Lung (tissue), 12 donors: ENCODE measurements around the gene CHCHD1. TPM values are rescaled to one million over a fixed set of nuclear protein-coding genes. Genes with fewer than 3 reads are reported as not detected.
A peak's percentile ranks its signal among the peaks of the same experiment; 100 is the strongest.

Experiments
- ATAC-seq: fragments of 200-7000 bp; cut with Tn5 transposase; one replicate; pipeline ENCODE4 v1.9.1; 2020; ENCODE audit warnings: moderate number of reproducible peaks; ENCODE audit not compliant: insufficient read depth, low FRiP score
- DNase-seq, 3 donors: peaks; one replicate each; pipeline ENCODE4 v3.0.0-alpha.2; 2013 to 2017
- H3K27ac ChIP-seq, 2 donors: one replicate each; pipeline ENCODE4 v1.5.1; 2013; ENCODE audit warnings: mild to moderate bottlenecking in 2 of 2, moderate library complexity in 2 of 2, control low read depth in 1 of 2, inconsistent platforms in 1 of 2, low read depth in 1 of 2, low read length in 1 of 2
- H3K27me3 ChIP-seq, 3 donors: one replicate each; pipeline ENCODE4 v1.5.1; 2013; ENCODE audit warnings: low read length in 2 of 3; ENCODE audit not compliant: control insufficient read depth in 3 of 3, insufficient read depth in 3 of 3
- H3K36me3 ChIP-seq, 4 donors: one replicate each; pipeline ENCODE4 v1.5.1; 2013; ENCODE audit warnings: low read length in 4 of 4, mild to moderate bottlenecking in 1 of 4, moderate library complexity in 1 of 4; ENCODE audit not compliant: control insufficient read depth in 4 of 4, insufficient read depth in 4 of 4
- H3K4me1 ChIP-seq, 5 donors: one replicate each; pipeline ENCODE4 v1.5.1; 2013; ENCODE audit warnings: low read length in 5 of 5, mild to moderate bottlenecking in 2 of 5, moderate library complexity in 1 of 5; ENCODE audit not compliant: control insufficient read depth in 5 of 5, insufficient read depth in 5 of 5
- H3K4me3 ChIP-seq: one replicate; pipeline ENCODE4 v1.5.1; 2013; ENCODE audit warnings: mild to moderate bottlenecking, control low read depth, moderate library complexity
- H3K9ac ChIP-seq, 2 donors: one replicate each; pipeline ENCODE4 v1.5.1; 2013; ENCODE audit warnings: low read length in 2 of 2, control low read depth in 1 of 2; ENCODE audit not compliant: insufficient read depth in 1 of 2
- H3K9me3 ChIP-seq, 4 donors: one replicate each; pipeline ENCODE4 v1.5.1; 2013; ENCODE audit warnings: low read length in 3 of 4, mild to moderate bottlenecking in 1 of 4, moderate library complexity in 1 of 4; ENCODE audit not compliant: control insufficient read depth in 4 of 4, insufficient read depth in 3 of 4
- CTCF ChIP-seq: IDR thresholded peaks from 2 replicates; pipeline ENCODE4 v1.5.1; 2012; ENCODE audit warnings: mild to moderate bottlenecking; ENCODE audit errors: control extremely low read depth, extremely low read depth
- WGBS, 2 donors: extraction: QIAGEN DNeasy Blood & Tissue Kit; methylation state at CpG; one replicate each; pipeline ENCODE4 v1.1.7; 2013; 5-methylcytosine and 5-hydroxymethylcytosine counted together
- polyA plus RNA-seq, 2 donors: library from polyadenylated mRNA; stranded (reverse); fragments of 200-250 nt; gene quantifications; one replicate each; pipeline ENCODE4 v1.2.1, GENCODE V29; 2013
- total RNA-seq, 2 donors: library from RNA; depleted of rRNA in 1 of 2; stranded (reverse); fragments of >200 nt in 1 of 2; gene quantifications; one replicate each; pipeline ENCODE4 v1.2.1, GENCODE V29; 2014 to 2021
- donor health status: control.
- donor health status: control.
- donor health status: Bipolar disorder and iron deficiency.
- donor health status: healthy.
- donor health status: DM: yes; HTN: yes; CAD: no.

Gene CHCHD1
- total and polyA plus RNA-seq, 4 donors = 18.7 to 88.3 (median 37.9) TPM

- Histone ChIP-seq H3K4me1 (peaks cover 9 to 27% (median 13%) of the 10 kb centered on the region in 5 donors), H3K27ac (peak overlapping the region; percentile 96 to 99)
Measured at GRCh38 chr10:73773152-73773879, 8.5 kb upstream of the CHCHD1 start.

GRCh38 chr10:73774637-73775036, 7.2 kb upstream of the CHCHD1 start:
- DNase-seq = peak in 1 of 3 donors; percentile 22
- Histone ChIP-seq H3K27ac (peak overlapping the region in 1 of 2 donors; percentile 15), H3K9me3 (no peaks in the 10 kb centered on the region), H3K4me1 (peaks cover 9 to 27% (median 13%) of the 10 kb centered on the region in 5 donors), H3K9ac (no peak overlapping the region), H3K4me3 (peak overlapping the region; percentile 3), H3K27me3 (no peaks in the 10 kb centered on the region), H3K36me3 (peaks cover 7 to 38% (median 28%) of the 10 kb centered on the region in 4 donors)
- no peak for TF ChIP-seq CTCF
- no peak for ATAC-seq
- 25 to 40% methylated on average over 5 of the region's 5 CpGs for WGBS, 2 donors

More at GRCh38 chr10:73773152-73773879, 8.5 kb upstream of the CHCHD1 start:
- Histone ChIP-seq H3K9me3 (no peaks in the 10 kb centered on the region), H3K9ac (peak overlapping the region; percentile 57 to 76), H3K36me3 (peaks cover 14 to 44% (median 37%) of the 10 kb centered on the region in 4 donors), H3K27me3 (no peaks in the 10 kb centered on the region), H3K4me3 (peak overlapping the region; percentile 87)
- ATAC-seq (no peak), DNase-seq (no peak)
- WGBS, 2 donors = 2 to 6% methylated on average over 29 of the region's 29 CpGs
- TF ChIP-seq CTCF = no peak

GRCh38 chr10:73779018-73779417, 2.8 kb upstream of the CHCHD1 start:
- H3K9me3 ChIP-seq = no peaks in the 10 kb centered on the region
- no peak for ATAC-seq
- no peak overlapping the region for H3K27ac ChIP-seq
- WGBS, 2 donors = 93 to 96% methylated on average over 5 of the region's 5 CpGs
- no peaks in the 10 kb centered on the region for H3K27me3 ChIP-seq
- TF ChIP-seq CTCF = no peak
- H3K4me3 ChIP-seq = no peak overlapping the region
- peaks cover 0 to 22% (median 8%) of the 10 kb centered on the region in 4 donors for H3K36me3 ChIP-seq
- no peak for DNase-seq
- no peak overlapping the region for H3K9ac ChIP-seq
- peaks cover 3 to 35% (median 12%) of the 10 kb centered on the region in 5 donors for H3K4me1 ChIP-seq
